GM18907 (cell line): Measurements from ENCODE around the gene DYNC1LI1.

Source experiments
- ATAC-seq: cut with Tn5 transposase; IDR thresholded peaks from one replicate; pipeline ENCODE4 v1.9.1; 2021; ENCODE audit warnings: mild to moderate bottlenecking, moderate library complexity; ENCODE audit not compliant: unreplicated experiment

The DYNC1LI1 gene

GRCh38 chr3:32570421-32571191 lies at the start of gene DYNC1LI1:
Gene DYNC1LI1, minus strand, starts transcription at chr3:32570858. Its CDS starts 88 bp downstream, at chr3:32570770.
- peak; percentile 89 for ATAC-seq

GRCh38 chr3:32619395-32619794 lies 48.7 kb upstream of the DYNC1LI1 start:
- ATAC-seq: no peak

- no peak for ATAC-seq
These were observed 45.8 kb upstream of the DYNC1LI1 start for GRCh38 chr3:32616267-32616962.

- ATAC-seq: no peak
These were observed 44.3 kb upstream of the DYNC1LI1 start for GRCh38 chr3:32614956-32615355.

- no peak for ATAC-seq
These were observed 42.5 kb upstream of the DYNC1LI1 start for GRCh38 chr3:32613183-32613582.

- no peak for ATAC-seq
These were observed 41.9 kb upstream of the DYNC1LI1 start for GRCh38 chr3:32612547-32612946.

GRCh38 chr3:32607522-32607921 lies 36.9 kb upstream of the DYNC1LI1 start:
- ATAC-seq: no peak

GRCh38 chr3:32606960-32607359 lies 36.3 kb upstream of the DYNC1LI1 start:
- no peak for ATAC-seq

GRCh38 chr3:32606277-32606676 lies 35.6 kb upstream of the DYNC1LI1 start:
- ATAC-seq: no peak

GRCh38 chr3:32603064-32603463 lies 32.4 kb upstream of the DYNC1LI1 start:
- no peak for ATAC-seq

- no peak for ATAC-seq
These were observed 31.5 kb upstream of the DYNC1LI1 start for GRCh38 chr3:32602206-32602605.

- no peak for ATAC-seq
These were observed 31.1 kb upstream of the DYNC1LI1 start for GRCh38 chr3:32601722-32602121.

GRCh38 chr3:32597656-32598055 lies 27.0 kb upstream of the DYNC1LI1 start:
- no peak for ATAC-seq

- ATAC-seq: no peak
These were observed 26.3 kb upstream of the DYNC1LI1 start for GRCh38 chr3:32596909-32597369.

GRCh38 chr3:32596282-32596908 lies 25.7 kb upstream of the DYNC1LI1 start:
- no peak for ATAC-seq

GRCh38 chr3:32595323-32595722 lies 24.7 kb upstream of the DYNC1LI1 start:
- no peak for ATAC-seq

- ATAC-seq: no peak
These were observed 23.4 kb upstream of the DYNC1LI1 start for GRCh38 chr3:32593903-32594525.

- ATAC-seq: no peak
These were observed 22.2 kb upstream of the DYNC1LI1 start for GRCh38 chr3:32592696-32593353.

- ATAC-seq: no peak
These were observed 21.4 kb upstream of the DYNC1LI1 start for GRCh38 chr3:32592011-32592410.

- no peak for ATAC-seq
These were observed 20.5 kb upstream of the DYNC1LI1 start for GRCh38 chr3:32591186-32591585.

- ATAC-seq: no peak
These were observed 15.7 kb upstream of the DYNC1LI1 start for GRCh38 chr3:32586356-32586755.
